ENCODE measurements around the gene VWA5B1. TPM values are rescaled to one million over a fixed set of nuclear protein-coding genes. Genes with fewer than 3 reads are reported as not detected.

Gene VWA5B1
- total RNA-seq, 1 donor from 2014 or later, result 0.10 TPM

GRCh38 chr1:20358761-20359263, 68.1 kb downstream of the VWA5B1 start:
- H3K4me3 Mint-ChIP-seq (ENCODE audit: unreplicated experiment), result no peak overlapping the region
- no peak overlapping the region for H3K27ac Mint-ChIP-seq (ENCODE audit: unreplicated experiment)
- peaks cover 3% of the 10 kb centered on the region for H3K27me3 Mint-ChIP-seq (ENCODE audit: unreplicated experiment)
- H3K9me3 Mint-ChIP-seq (ENCODE audit: unreplicated experiment), result peaks cover 4% of the 10 kb centered on the region
- H3K4me1 Mint-ChIP-seq (ENCODE audit: low read depth, unreplicated experiment), result peaks cover 16% of the 10 kb centered on the region
- no peak for DNase-seq
- no peaks in the 10 kb centered on the region for H3K36me3 Mint-ChIP-seq (ENCODE audit: unreplicated experiment)
- no peak for TF ChIP-seq CTCF (IDR thresholded peaks at IDR 0.05; ENCODE audit: partially characterized antibody, unreplicated experiment)

DNA sequence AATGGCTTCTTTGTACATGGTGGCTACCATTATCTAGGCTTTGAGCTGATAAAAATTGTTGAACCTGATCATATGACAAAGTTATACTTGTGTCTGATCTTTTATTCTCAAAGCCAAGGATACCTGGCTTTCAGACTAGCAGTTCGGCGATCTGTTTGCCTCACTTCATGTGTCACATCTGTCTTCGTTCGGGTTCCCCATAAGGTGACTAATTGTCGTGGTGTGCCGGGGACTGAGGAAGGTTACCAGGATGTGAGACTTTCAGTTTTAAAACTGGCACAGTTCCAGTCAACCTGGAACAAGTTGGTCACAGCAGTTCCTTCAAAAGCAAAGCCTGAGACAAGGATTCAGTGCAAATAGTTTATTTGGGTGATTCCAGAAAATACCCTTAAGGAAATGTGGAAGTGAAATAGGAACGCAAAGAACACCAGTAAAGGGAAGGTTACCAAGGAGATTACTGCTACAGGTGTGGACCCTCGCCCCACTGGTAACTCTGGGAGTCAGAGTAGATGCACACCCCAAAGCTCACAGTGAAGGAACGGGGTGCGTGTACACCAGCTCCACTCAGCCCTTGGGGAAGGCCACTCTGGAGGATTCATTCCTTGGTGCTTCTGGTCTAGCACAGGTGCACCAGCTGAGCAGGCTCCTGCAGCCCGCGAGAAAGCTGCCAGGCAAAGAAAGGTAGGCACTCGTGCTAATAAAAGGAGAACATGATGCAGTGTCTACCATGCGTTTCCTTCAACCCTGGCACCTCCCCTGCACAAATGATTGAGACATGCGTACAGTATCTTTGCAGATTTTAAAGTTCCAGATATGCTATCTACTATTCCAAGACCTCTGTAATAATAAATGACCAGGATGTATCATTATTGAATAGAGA, 69.0 kb downstream of the VWA5B1 start:
- Mint-ChIP-seq H3K36me3 (ENCODE audit: unreplicated experiment) (no peaks in the 10 kb centered on the region), H3K4me1 (ENCODE audit: low read depth, unreplicated experiment) (peaks cover 16% of the 10 kb centered on the region), H3K27me3 (ENCODE audit: unreplicated experiment) (peaks cover 6% of the 10 kb centered on the region), H3K4me3 (ENCODE audit: unreplicated experiment) (no peak overlapping the region), H3K9me3 (ENCODE audit: unreplicated experiment) (peaks cover 5% of the 10 kb centered on the region), H3K27ac (ENCODE audit: unreplicated experiment) (no peak overlapping the region)
- no peak for DNase-seq
- TF ChIP-seq CTCF (IDR thresholded peaks at IDR 0.05; ENCODE audit: partially characterized antibody, unreplicated experiment), result no peak

DNA sequence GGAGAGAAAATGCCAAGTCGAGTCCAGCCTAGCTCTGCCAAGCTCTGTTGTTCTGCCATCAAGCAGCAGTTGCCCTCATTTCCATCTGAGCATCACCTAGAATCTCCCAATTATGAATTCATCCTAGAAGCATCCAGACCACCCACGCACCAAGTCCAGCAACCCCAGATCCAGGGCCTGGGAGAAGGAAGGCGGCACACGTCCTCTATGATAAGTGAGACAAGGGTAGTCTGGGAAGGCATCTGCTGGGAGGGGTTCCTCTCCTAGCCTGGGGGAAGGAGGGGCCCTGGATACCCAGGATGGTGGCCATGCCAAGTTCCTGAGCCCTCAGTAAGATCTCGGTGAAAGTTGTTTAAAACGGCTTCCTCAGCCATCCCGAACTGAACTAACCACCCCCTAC, 70.7 kb downstream of the VWA5B1 start:
- Mint-ChIP-seq H3K27ac (ENCODE audit: unreplicated experiment) (no peak overlapping the region), H3K4me3 (ENCODE audit: unreplicated experiment) (no peak overlapping the region), H3K27me3 (ENCODE audit: unreplicated experiment) (peaks cover 4% of the 10 kb centered on the region), H3K9me3 (ENCODE audit: unreplicated experiment) (peaks cover 5% of the 10 kb centered on the region), H3K4me1 (ENCODE audit: low read depth, unreplicated experiment) (peaks cover 16% of the 10 kb centered on the region), H3K36me3 (ENCODE audit: unreplicated experiment) (no peaks in the 10 kb centered on the region)
- TF ChIP-seq CTCF (IDR thresholded peaks at IDR 0.05; ENCODE audit: partially characterized antibody, unreplicated experiment), result no peak
- DNase-seq, result no peak

- TF ChIP-seq CTCF (IDR thresholded peaks at IDR 0.05; ENCODE audit: partially characterized antibody, unreplicated experiment), result peak; percentile 95
- Mint-ChIP-seq H3K27me3 (ENCODE audit: unreplicated experiment) (peaks cover 4% of the 10 kb centered on the region), H3K9me3 (ENCODE audit: unreplicated experiment) (peaks cover 5% of the 10 kb centered on the region), H3K4me3 (ENCODE audit: unreplicated experiment) (peak overlapping the region; percentile 27), H3K27ac (ENCODE audit: unreplicated experiment) (peak overlapping the region; percentile 48), H3K36me3 (ENCODE audit: unreplicated experiment) (no peaks in the 10 kb centered on the region), H3K4me1 (ENCODE audit: low read depth, unreplicated experiment) (peaks cover 16% of the 10 kb centered on the region)
- DNase-seq, result peak; percentile 93
Observed at GRCh38 chr1:20361805-20362381, 71.2 kb downstream of the VWA5B1 start.

DNA sequence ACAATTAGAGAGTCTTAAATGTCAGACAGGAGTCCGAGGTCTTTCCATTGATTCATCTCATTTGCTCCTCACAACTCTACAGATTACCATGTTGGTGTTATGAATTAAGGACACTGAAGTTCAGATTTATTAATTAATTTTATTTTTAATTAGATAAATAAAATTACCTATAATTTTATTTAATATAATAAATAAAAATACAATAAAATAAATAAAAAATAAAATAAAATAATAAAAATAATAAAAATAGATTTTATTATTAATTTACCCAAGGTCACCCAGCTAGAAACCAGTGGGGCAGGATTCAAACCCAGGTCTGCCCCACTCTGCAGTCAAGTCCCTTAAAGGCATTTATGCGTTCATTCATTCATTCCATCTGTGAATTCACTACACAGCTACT, 72.2 kb downstream of the VWA5B1 start:
- no peak overlapping the region for H3K27ac Mint-ChIP-seq (ENCODE audit: unreplicated experiment)

More for the DNA sequence above, 72.2 kb downstream of the VWA5B1 start:
- no peak for DNase-seq
- TF ChIP-seq CTCF (IDR thresholded peaks at IDR 0.05; ENCODE audit: partially characterized antibody, unreplicated experiment), result no peak
- Mint-ChIP-seq H3K9me3 (ENCODE audit: unreplicated experiment) (peaks cover 5% of the 10 kb centered on the region), H3K36me3 (ENCODE audit: unreplicated experiment) (no peaks in the 10 kb centered on the region), H3K4me3 (ENCODE audit: unreplicated experiment) (no peak overlapping the region), H3K27me3 (ENCODE audit: unreplicated experiment) (peaks cover 11% of the 10 kb centered on the region), H3K4me1 (ENCODE audit: low read depth, unreplicated experiment) (peaks cover 17% of the 10 kb centered on the region)
